C4-2B (cell line): ENCODE data around the gene PDZD2.

Experiments
- H3K27ac ChIP-seq: fragments of 450-650 bp; 2 replicates; pipeline ENCODE4 v1.5.1; 2017
- CTCF ChIP-seq: fragments of 450-650 bp; conservative IDR thresholded peaks from 2 replicates; pipeline ENCODE4 v1.5.1; 2017; ENCODE audit warnings: mild to moderate bottlenecking
- ZFX ChIP-seq: fragments of 450-650 bp; IDR thresholded peaks from 2 replicates; pipeline ENCODE4 v1.6.1; 2017

Gene PDZD2

DNA sequence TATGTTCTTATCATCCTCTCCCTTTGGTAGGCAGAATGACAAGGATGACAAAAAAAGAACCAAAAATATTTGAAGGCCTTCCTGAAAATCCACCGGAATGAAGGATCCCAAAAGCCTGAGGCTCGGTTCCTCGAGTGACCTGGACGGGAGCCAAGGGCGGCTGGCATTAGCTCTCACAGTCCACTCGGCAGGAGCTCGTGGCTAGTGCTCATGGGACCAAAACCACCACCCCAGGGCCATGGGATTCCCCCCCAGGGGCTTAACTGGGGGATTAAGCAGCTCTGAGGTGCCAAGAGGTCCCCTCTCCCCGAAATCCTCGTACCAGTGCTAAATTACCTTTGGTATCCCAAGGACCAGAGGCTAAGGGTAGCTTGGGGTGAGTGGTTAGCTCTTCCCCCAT is 586 bp upstream of the PDZD2 start:
- TF ChIP-seq CTCF (no peak), ZFX (no peak)
- H3K27ac ChIP-seq: peak overlapping the region; percentile 36

GRCh38 chr5:31639481-31640411 is 815 bp downstream of the PDZD2 start:
- H3K27ac ChIP-seq: no peak overlapping the region; the same call in 1 of the 2 replicates
- no peak; the same call in 1 of the 2 replicates for TF ChIP-seq CTCF
- TF ChIP-seq ZFX: no peak

DNA sequence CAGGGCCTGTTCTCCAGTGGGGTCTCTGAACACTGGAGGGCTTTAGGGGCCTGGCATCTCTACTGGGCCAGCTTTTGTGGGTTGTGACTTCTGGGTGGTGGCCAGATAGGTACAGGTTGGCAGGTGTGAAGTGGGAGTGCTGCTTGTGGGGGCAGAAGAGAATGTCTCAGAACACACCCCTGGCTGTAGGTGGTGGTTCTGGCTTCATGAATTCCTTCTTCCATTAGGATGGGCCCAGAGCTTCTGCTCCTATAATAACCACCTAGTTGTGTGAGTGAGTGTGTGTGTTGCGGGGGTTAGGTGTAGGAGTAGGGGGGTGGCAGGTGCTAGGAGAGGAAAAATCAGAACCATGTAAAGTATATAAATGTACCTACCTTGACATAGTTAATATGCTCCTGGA is 1.6 kb downstream of the PDZD2 start:
- no peak overlapping the region for H3K27ac ChIP-seq
- TF ChIP-seq CTCF (no peak), ZFX (no peak)

GRCh38 chr5:31641059-31641458 is 2.1 kb downstream of the PDZD2 start:
- H3K27ac ChIP-seq: no peak overlapping the region
- TF ChIP-seq CTCF: no peak

DNA sequence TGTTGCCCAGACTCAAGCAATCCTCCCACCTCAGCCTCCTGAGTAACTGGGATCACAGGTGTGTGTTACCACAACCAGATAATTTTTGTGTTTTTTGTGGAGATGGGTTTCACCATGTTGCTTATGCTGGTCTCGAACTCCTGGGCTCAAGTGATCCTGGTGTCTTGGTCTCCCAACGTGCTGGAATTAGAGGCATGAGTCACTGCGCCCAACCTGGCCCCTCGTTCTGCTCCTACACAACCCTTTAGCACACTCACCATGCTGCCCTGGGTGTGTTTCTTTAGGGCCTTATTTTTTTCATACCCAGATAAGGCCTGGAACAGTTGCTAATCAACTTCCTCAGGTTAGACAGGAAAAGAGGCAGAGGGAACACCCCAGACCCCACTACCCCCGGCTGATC is 2.6 kb downstream of the PDZD2 start:
- H3K27ac ChIP-seq: no peak overlapping the region
- no peak for TF ChIP-seq CTCF
- no peak for TF ChIP-seq ZFX

DNA sequence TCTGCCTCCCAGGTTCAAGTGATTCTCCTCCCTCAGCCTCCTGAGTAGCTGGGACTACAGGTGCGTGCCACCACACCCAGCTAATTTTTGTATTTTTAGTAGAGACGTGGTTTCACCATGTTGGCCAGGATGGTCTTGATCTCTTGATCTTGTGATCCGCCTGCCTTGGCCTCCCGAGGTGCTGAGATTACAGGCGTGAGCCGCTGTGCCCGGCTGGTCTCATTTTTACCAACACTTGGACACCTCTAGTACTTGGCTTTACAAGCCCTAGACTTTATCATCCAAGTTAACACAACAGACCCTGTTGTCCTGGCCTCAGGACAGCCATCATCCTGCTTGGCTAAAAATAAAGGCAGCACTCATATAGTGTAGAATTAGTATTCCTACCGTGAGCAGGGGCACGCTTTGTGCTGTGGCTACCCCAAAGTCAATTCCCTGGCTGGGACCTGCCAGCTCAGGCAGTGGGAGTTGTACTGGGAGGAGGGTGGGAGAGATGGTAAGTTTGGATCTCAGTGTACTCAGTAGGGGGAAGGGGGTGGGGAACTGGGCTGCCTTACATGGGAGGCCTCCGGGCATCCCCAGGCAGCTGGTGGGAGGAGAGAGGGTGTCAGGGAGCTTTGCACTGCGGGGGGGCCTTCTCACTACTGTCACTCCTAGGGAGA is 6.6 kb downstream of the PDZD2 start:
- no peak overlapping the region for H3K27ac ChIP-seq
- TF ChIP-seq CTCF: no peak
- TF ChIP-seq ZFX: no peak

DNA sequence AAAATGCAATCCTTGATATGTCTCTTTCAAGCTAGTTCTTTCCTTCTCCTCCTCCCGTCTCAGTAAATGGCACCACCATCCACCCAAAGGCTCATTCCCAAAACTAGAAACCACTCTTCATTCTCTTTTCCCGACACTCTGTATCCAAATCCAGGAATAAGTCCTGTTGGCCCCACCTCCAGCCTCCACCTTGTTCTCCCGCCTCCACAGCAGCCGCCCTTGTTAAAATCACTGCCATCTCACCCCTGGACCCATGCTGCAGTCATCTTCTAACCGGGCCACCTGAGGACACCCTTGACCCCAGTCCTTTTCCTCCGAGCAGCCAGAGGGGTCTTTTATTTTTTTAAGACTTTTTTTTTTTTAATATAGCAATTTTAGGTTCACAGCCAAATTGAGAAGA is 9.4 kb downstream of the PDZD2 start:
- no peak for TF ChIP-seq CTCF
- no peak for TF ChIP-seq ZFX
- H3K27ac ChIP-seq: no peak overlapping the region
